KMS-11 (cell line): ENCODE measurements around the gene LRPAP1.
"Not testable (repeated sequence)": the region's sequence is repeated elsewhere in the genome, so short reads cannot be mapped to it uniquely, and the experiment has no call there.

Experiments
- H2AFZ ChIP-seq: fragments of 200-600 bp; sonication (generic); 2 replicates; pipeline ENCODE4 v1.6.1; 2016; ENCODE audit warnings: antibody characterized with exemption, mixed run types, low read depth
- H3K27ac ChIP-seq: fragments of 200-600 bp; sonication (generic); 2 replicates; pipeline ENCODE4 v1.6.1; 2016; ENCODE audit warnings: mild to moderate bottlenecking, mixed run types
- H3K27me3 ChIP-seq: fragments of 200-600 bp; sonication (generic); 2 replicates; pipeline ENCODE4 v1.6.1; 2017; ENCODE audit warnings: mild to moderate bottlenecking, low read depth, mixed run types, moderate library complexity; ENCODE audit not compliant: insufficient read depth
- H3K36me3 ChIP-seq: fragments of 200-600 bp; sonication (generic); 2 replicates; pipeline ENCODE4 v1.6.1; 2017; ENCODE audit warnings: mild to moderate bottlenecking, mixed run types; ENCODE audit not compliant: insufficient read depth
- H3K4me1 ChIP-seq: fragments of 200-600 bp; sonication (generic); 2 replicates; pipeline ENCODE4 v1.6.1; 2016; ENCODE audit warnings: mild to moderate bottlenecking, low read depth, mixed run types; ENCODE audit not compliant: poor library complexity, severe bottlenecking
- H3K4me2 ChIP-seq: fragments of 200-600 bp; sonication (generic); 2 replicates; pipeline ENCODE4 v1.7.0; 2016; ENCODE audit warnings: mild to moderate bottlenecking, mixed run types
- H3K4me3 ChIP-seq: fragments of 200-600 bp; sonication (generic); IDR thresholded peaks from 2 replicates; pipeline ENCODE4 v1.6.1; 2017; ENCODE audit warnings: low read depth, low read length, mixed read lengths; ENCODE audit not compliant: insufficient read depth
- H3K79me2 ChIP-seq: fragments of 200-600 bp; sonication (generic); 2 replicates; pipeline ENCODE4 v1.6.1; 2016; ENCODE audit warnings: low read depth, mixed run types; ENCODE audit not compliant: insufficient read depth
- H3K9ac ChIP-seq: fragments of 200-600 bp; sonication (generic); 2 replicates; pipeline ENCODE4 v1.6.1; 2016; ENCODE audit warnings: mild to moderate bottlenecking, mixed run types
- H4K20me1 ChIP-seq: fragments of 200-600 bp; sonication (generic); 2 replicates; pipeline ENCODE4 v1.6.1; 2016; ENCODE audit warnings: mild to moderate bottlenecking, mixed run types; ENCODE audit not compliant: insufficient read depth
- TF ChIP-seq, protein P1 (sequence below): fragments of 200-600 bp; sonication (generic); conservative IDR thresholded peaks from 2 replicates; pipeline ENCODE4 v1.6.1; 2017; ENCODE audit warnings: low read depth, mild to moderate bottlenecking, antibody characterized with exemption, low read length, moderate library complexity, mixed read lengths

The LRPAP1 gene

DNA sequence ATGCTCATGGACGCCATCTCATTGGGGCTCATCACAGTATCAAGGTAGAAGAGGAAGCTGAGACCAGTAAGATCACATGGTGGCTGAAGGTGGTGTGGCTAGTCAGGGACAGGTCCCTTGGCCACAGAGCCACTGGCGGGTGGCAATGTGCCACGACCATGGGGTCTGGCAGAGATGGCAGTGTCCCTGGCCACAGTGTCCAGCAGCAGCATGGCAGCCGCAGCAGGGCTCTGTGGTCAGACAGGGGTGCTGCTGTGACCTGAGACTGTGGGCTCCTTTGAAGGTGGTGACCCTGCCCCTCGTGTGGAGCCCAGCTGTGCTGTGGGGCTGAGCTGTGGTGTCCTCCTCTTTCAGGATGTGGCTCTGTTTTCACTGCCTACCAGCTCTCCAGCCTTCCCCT lies 71.3 kb downstream of the LRPAP1 start:
- H3K9ac ChIP-seq, result no peak overlapping the region
- H3K27ac ChIP-seq, result no peak overlapping the region
- TF ChIP-seq, protein P1, sequence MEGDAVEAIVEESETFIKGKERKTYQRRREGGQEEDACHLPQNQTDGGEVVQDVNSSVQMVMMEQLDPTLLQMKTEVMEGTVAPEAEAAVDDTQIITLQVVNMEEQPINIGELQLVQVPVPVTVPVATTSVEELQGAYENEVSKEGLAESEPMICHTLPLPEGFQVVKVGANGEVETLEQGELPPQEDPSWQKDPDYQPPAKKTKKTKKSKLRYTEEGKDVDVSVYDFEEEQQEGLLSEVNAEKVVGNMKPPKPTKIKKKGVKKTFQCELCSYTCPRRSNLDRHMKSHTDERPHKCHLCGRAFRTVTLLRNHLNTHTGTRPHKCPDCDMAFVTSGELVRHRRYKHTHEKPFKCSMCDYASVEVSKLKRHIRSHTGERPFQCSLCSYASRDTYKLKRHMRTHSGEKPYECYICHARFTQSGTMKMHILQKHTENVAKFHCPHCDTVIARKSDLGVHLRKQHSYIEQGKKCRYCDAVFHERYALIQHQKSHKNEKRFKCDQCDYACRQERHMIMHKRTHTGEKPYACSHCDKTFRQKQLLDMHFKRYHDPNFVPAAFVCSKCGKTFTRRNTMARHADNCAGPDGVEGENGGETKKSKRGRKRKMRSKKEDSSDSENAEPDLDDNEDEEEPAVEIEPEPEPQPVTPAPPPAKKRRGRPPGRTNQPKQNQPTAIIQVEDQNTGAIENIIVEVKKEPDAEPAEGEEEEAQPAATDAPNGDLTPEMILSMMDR, result no peak
- H3K4me2 ChIP-seq, result no peak overlapping the region
- no peak overlapping the region for H2AFZ ChIP-seq
- H3K79me2 ChIP-seq, result no peaks in the 10 kb centered on the region
- no peaks in the 10 kb centered on the region for H4K20me1 ChIP-seq
- no peaks in the 10 kb centered on the region for H3K36me3 ChIP-seq
- no peak overlapping the region for H3K4me3 ChIP-seq
- peaks cover 19% of the 10 kb centered on the region; the same call in 1 of the 2 replicates for H3K27me3 ChIP-seq
- H3K4me1 ChIP-seq, result no peaks in the 10 kb centered on the region

DNA sequence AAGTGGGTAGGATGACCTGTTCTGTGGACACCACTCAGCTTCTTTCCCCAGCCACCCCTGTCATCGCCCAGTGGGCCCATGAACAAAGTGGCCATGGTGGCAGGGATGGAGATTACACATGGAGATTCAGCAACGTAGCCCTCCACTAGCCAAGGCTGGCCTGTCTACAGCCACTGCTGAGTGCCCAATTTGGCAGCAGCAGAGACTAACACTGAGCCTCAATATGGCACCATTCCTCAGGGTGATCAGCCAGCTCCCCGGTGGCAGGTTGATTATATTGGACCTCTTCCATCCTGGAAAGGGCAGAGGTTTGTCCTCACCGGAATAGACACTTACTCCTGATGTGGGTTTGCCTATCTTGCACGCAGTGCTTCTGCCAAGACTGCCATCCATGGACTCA lies 73.1 kb downstream of the LRPAP1 start:
- not testable (repeated sequence) for H3K36me3 ChIP-seq, H3K4me1 ChIP-seq, H3K27ac ChIP-seq, H3K4me3 ChIP-seq, H4K20me1 ChIP-seq, H3K4me2 ChIP-seq, H3K27me3 ChIP-seq, H3K79me2 ChIP-seq, H2AFZ ChIP-seq, H3K9ac ChIP-seq

DNA sequence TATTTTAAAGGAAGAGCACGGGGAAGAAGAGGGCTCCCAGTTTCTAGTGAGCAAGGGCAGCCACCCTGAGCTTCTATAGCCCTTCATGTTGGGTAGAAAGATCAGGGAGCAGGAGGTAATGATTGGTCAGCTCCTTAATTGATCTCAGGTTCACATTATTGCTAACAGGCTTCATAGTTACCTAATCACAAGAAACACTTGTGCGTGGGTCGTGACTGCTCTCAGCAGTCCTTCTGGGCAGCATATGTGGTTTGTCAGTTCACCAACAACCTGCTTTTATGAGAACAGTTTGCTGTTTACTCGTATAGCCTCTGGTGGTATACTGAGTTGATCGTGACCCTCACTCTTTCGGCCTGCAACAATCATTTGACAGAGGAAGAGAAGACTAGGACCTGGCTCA lies 73.9 kb downstream of the LRPAP1 start:
- H2AFZ ChIP-seq, result no peak overlapping the region
- no peaks in the 10 kb centered on the region for H3K36me3 ChIP-seq
- H3K27ac ChIP-seq, result no peak overlapping the region
- no peak overlapping the region for H3K4me2 ChIP-seq
- H3K4me1 ChIP-seq, result no peaks in the 10 kb centered on the region
- no peak overlapping the region for H3K9ac ChIP-seq
- no peaks in the 10 kb centered on the region for H3K79me2 ChIP-seq
- H3K27me3 ChIP-seq, result peaks cover 8% of the 10 kb centered on the region; the same call in 1 of the 2 replicates
- no peak overlapping the region for H3K4me3 ChIP-seq
- TF ChIP-seq, protein P1, result no peak
- no peaks in the 10 kb centered on the region for H4K20me1 ChIP-seq

- H3K79me2 ChIP-seq, H4K20me1 ChIP-seq, H3K36me3 ChIP-seq, H2AFZ ChIP-seq, H3K4me2 ChIP-seq, H3K4me1 ChIP-seq, H3K9ac ChIP-seq, H3K27me3 ChIP-seq, H3K27ac ChIP-seq, H3K4me3 ChIP-seq: not testable (repeated sequence)
Observed at GRCh38 chr4:3455596-3455995, 76.6 kb downstream of the LRPAP1 start.
